Skeletal muscle tissue (tissue), 4 donors: Measurements from ENCODE around the gene ACVR2A. TPM values are rescaled to one million over a fixed set of nuclear protein-coding genes. Genes with fewer than 3 reads are reported as not detected.

Experiments
- H3K27ac ChIP-seq: one replicate; pipeline ENCODE4 v1.7.0; 2013; ENCODE audit warnings: mild to moderate bottlenecking, low read depth, low read length, inconsistent platforms
- H3K27me3 ChIP-seq, 3 donors: one replicate each; pipeline ENCODE4 v1.7.0; 2013; ENCODE audit warnings: low read length in 3 of 3; ENCODE audit not compliant: control insufficient read depth in 3 of 3, insufficient read depth in 3 of 3
- H3K36me3 ChIP-seq, 3 donors: one replicate each; pipeline ENCODE4 v1.7.0; 2013; ENCODE audit warnings: low read length in 3 of 3; ENCODE audit not compliant: control insufficient read depth in 3 of 3, insufficient read depth in 3 of 3
- H3K4me1 ChIP-seq, 3 donors: one replicate each; pipeline ENCODE4 v1.7.0; 2013; ENCODE audit warnings: low read length in 3 of 3, mild to moderate bottlenecking in 3 of 3; ENCODE audit not compliant: control insufficient read depth in 3 of 3, insufficient read depth in 3 of 3
- H3K4me3 ChIP-seq, 3 donors: one replicate each; pipeline ENCODE4 v1.7.0; 2013; ENCODE audit warnings: low read length in 3 of 3
- H3K9ac ChIP-seq, 3 donors: one replicate each; pipeline ENCODE4 v1.7.0; 2013; ENCODE audit warnings: low read length in 3 of 3, mild to moderate bottlenecking in 3 of 3, moderate library complexity in 2 of 3, low read depth in 1 of 3
- H3K9me3 ChIP-seq, 3 donors: one replicate each; pipeline ENCODE4 v1.7.0; 2013; ENCODE audit warnings: low read length in 3 of 3; ENCODE audit not compliant: control insufficient read depth in 3 of 3
- total RNA-seq: library from RNA; depleted of rRNA; stranded (reverse); fragments of >200 nt; gene quantifications from one replicate; pipeline ENCODE4 v1.2.3, GENCODE V29; 2014
- donor health status: Osteomylitis.

ACVR2A gene
- total RNA-seq, 1 donor from 2014 or later, result 63.2 TPM

GRCh38 chr2:147829106-147829505 is 15.7 kb upstream of the ACVR2A start:
- peaks cover 0 to 9% (median 0%) of the 10 kb centered on the region in 3 donors for H3K9me3 ChIP-seq
- H3K4me3 ChIP-seq, result no peak overlapping the region
- no peak overlapping the region for H3K27ac ChIP-seq
- H3K27me3 ChIP-seq, result no peaks in the 10 kb centered on the region
- H3K36me3 ChIP-seq, result no peaks in the 10 kb centered on the region
- H3K9ac ChIP-seq, result no peak overlapping the region
- no peaks in the 10 kb centered on the region for H3K4me1 ChIP-seq

- H3K36me3 ChIP-seq, result no peaks in the 10 kb centered on the region
- H3K4me3 ChIP-seq, result no peak overlapping the region
- no peak overlapping the region for H3K27ac ChIP-seq
- no peaks in the 10 kb centered on the region for H3K27me3 ChIP-seq
- no peaks in the 10 kb centered on the region for H3K4me1 ChIP-seq
- H3K9me3 ChIP-seq, result peaks cover 0 to 1% (median 0%) of the 10 kb centered on the region in 3 donors
- H3K9ac ChIP-seq, result no peak overlapping the region
Measured at GRCh38 chr2:147836099-147836498, 8.7 kb upstream of the ACVR2A start.

GRCh38 chr2:147843391-147843863 is 1.4 kb upstream of the ACVR2A start:
- H3K9me3 ChIP-seq, result no peaks in the 10 kb centered on the region
- H3K27ac ChIP-seq, result peak overlapping the region; percentile 94
- no peaks in the 10 kb centered on the region for H3K27me3 ChIP-seq
- peak overlapping the region; percentile 87 to 96 (median 91) for H3K9ac ChIP-seq
- peak overlapping the region; percentile 74 to 94 (median 79) for H3K4me3 ChIP-seq
- peaks cover 5 to 23% (median 22%) of the 10 kb centered on the region in 3 donors for H3K4me1 ChIP-seq
- no peaks in the 10 kb centered on the region for H3K36me3 ChIP-seq

- Histone ChIP-seq H3K4me3 (peak overlapping the region; percentile 75 to 94 (median 81)), H3K4me1 (peaks cover 5 to 24% (median 24%) of the 10 kb centered on the region in 3 donors), H3K9me3 (no peaks in the 10 kb centered on the region), H3K27ac (peak overlapping the region; percentile 94), H3K36me3 (no peaks in the 10 kb centered on the region), H3K27me3 (no peaks in the 10 kb centered on the region), H3K9ac (peak overlapping the region; percentile 87 to 96 (median 91))
Measured at GRCh38 chr2:147843864-147844696, 749 bp upstream of the ACVR2A start.

- Histone ChIP-seq H3K36me3 (no peaks in the 10 kb centered on the region), H3K4me3 (peak overlapping the region; percentile 75 to 91 (median 81)), H3K27ac (peak overlapping the region; percentile 77), H3K4me1 (peaks cover 7 to 24% (median 24%) of the 10 kb centered on the region in 3 donors), H3K9me3 (no peaks in the 10 kb centered on the region), H3K27me3 (no peaks in the 10 kb centered on the region), H3K9ac (peak overlapping the region; percentile 66 to 86 (median 76))
Measured at GRCh38 chr2:147845411-147845971, 662 bp downstream of the ACVR2A start.

DNA sequence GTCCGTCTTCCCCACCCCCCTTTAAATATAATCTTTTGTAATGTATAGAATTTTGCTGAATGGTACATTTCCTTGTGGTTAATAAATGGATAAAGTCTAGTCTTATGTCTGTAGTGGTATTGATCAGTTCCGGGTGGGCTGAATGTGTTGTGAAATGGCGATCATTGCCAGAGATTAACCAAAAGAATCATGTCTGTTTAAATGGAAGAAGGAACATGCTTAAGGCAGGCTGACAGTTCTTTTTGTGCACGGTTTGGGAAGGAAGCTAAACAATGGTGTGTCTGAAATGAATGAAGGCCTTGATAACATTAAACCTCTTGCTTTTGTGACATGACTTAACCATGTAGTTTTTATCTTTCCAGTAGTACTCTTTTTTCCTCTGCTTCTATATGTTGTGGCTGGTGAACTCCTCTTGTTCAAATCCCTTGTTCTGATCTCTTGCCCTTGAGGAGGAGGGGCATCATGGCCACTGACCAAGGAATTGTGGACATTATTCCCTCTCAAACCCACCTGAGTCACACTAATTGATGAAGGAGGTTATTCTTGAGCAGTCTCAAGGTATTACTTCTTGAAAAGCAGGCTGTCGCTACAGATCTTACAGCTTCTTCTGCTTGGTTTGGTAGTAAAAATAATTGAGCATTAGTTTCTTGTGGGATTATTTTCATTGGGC is 1.7 kb downstream of the ACVR2A start:
- peaks cover 7 to 31% (median 24%) of the 10 kb centered on the region in 3 donors for H3K4me1 ChIP-seq
- H3K27me3 ChIP-seq, result no peaks in the 10 kb centered on the region
- no peak overlapping the region for H3K27ac ChIP-seq
- no peaks in the 10 kb centered on the region for H3K36me3 ChIP-seq
- no peaks in the 10 kb centered on the region for H3K9me3 ChIP-seq
- H3K4me3 ChIP-seq, result peak overlapping the region; percentile 75 to 91 (median 81)
- H3K9ac ChIP-seq, result peak overlapping the region; percentile 66 to 86 (median 76)

DNA sequence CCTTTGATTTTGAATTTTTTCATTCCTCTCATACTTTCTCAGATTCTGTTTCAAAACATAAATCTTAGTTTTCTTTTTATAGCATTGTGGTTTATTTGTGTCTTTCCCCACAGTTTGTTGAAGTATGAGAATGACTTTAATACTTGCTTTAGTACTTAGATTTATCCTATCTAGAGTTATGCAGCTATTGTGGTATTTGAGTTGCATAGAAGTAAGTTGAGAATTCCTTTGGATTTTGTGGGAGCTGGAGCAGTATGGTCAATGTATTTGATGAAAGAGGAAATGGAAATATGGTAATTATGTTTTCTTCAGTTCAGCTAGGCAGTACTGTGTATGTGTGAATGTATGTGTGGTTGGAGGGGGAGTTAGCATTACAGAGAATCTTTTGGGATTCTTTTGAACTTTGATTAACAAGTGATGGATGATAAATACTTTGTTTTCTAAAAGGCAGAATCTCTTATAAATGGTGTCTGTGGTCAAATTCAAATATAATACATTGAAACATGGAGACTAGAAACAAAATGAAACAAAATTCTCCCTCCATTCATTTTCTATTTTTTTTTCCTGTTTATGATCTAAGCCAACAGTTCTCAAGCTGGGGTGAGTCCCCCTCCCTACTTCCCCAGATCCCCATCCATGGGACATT is 3.0 kb downstream of the ACVR2A start:
- no peak overlapping the region for H3K4me3 ChIP-seq
- H3K27ac ChIP-seq, result no peak overlapping the region
- H3K9me3 ChIP-seq, result no peaks in the 10 kb centered on the region
- H3K27me3 ChIP-seq, result no peaks in the 10 kb centered on the region
- no peaks in the 10 kb centered on the region for H3K36me3 ChIP-seq
- no peak overlapping the region for H3K9ac ChIP-seq
- peaks cover 7 to 28% (median 23%) of the 10 kb centered on the region in 3 donors for H3K4me1 ChIP-seq

DNA sequence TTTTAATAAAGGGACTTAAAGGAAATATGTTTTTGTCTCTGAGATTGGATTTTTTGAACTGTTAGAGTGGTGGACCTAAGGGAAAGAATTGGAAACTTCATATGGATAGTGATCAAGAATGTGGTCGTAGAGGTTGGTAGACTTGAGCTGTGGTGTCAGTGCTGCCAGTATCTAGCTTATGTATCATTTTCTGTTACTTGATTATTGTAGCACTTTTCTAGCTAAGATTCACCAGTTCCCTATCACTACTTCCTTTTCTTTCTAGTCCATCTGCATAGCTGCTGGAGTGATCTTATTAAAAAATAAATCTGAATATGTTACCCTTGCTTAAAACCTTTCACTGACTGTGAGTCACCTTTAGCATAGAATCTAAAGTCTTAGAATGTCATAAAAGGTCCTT is 6.0 kb downstream of the ACVR2A start:
- no peak overlapping the region for H3K27ac ChIP-seq
- no peaks in the 10 kb centered on the region for H3K36me3 ChIP-seq
- no peaks in the 10 kb centered on the region for H3K27me3 ChIP-seq
- H3K4me3 ChIP-seq, result no peak overlapping the region
- H3K9me3 ChIP-seq, result no peaks in the 10 kb centered on the region
- H3K9ac ChIP-seq, result no peak overlapping the region
- H3K4me1 ChIP-seq, result peaks cover 7 to 27% (median 18%) of the 10 kb centered on the region in 3 donors

- peaks cover 7 to 27% (median 14%) of the 10 kb centered on the region in 3 donors for H3K4me1 ChIP-seq
- H3K4me3 ChIP-seq, result no peak overlapping the region
- no peak overlapping the region for H3K27ac ChIP-seq
- no peak overlapping the region for H3K9ac ChIP-seq
- H3K36me3 ChIP-seq, result no peaks in the 10 kb centered on the region
- H3K9me3 ChIP-seq, result no peaks in the 10 kb centered on the region
- no peaks in the 10 kb centered on the region for H3K27me3 ChIP-seq
Measured at GRCh38 chr2:147851244-147851930, 6.6 kb downstream of the ACVR2A start.
